ENCODE measurements around the gene MLC1.

MLC1 gene

GRCh38 chr22:50058061-50058905, 26.9 kb downstream of the MLC1 start, which contains the start of gene TTLL8:
Gene TTLL8 (minus strand): TSS chr22:50058298.
- DNase-seq (ENCODE audit: low read depth, low spot score): no peak

- DNase-seq (ENCODE audit: low read depth, low spot score): no peak
Measured at GRCh38 chr22:50057278-50058060, 27.8 kb downstream of the MLC1 start.

- no peak for DNase-seq (ENCODE audit: low read depth, low spot score)
Measured at GRCh38 chr22:50056214-50056972, 28.8 kb downstream of the MLC1 start.

GRCh38 chr22:50053861-50054260, 31.4 kb downstream of the MLC1 start:
- no peak for DNase-seq (ENCODE audit: low read depth, low spot score)

- no peak for DNase-seq (ENCODE audit: low read depth, low spot score)
Measured at GRCh38 chr22:50051930-50052329, 33.3 kb downstream of the MLC1 start.

- no peak for DNase-seq (ENCODE audit: low read depth, low spot score)
Measured at GRCh38 chr22:50049299-50050195, 35.7 kb downstream of the MLC1 start.

- DNase-seq (ENCODE audit: low read depth, low spot score): no peak
Measured at GRCh38 chr22:50048836-50049235, 36.4 kb downstream of the MLC1 start.

GRCh38 chr22:50048061-50048765, 37.0 kb downstream of the MLC1 start:
- DNase-seq (ENCODE audit: low read depth, low spot score): no peak

GRCh38 chr22:50047346-50047745, 37.9 kb downstream of the MLC1 start:
- DNase-seq (ENCODE audit: low read depth, low spot score): no peak

GRCh38 chr22:50046481-50047245, 38.6 kb downstream of the MLC1 start:
- DNase-seq (ENCODE audit: low read depth, low spot score): no peak

GRCh38 chr22:50046019-50046415, 39.2 kb downstream of the MLC1 start:
- DNase-seq (ENCODE audit: low read depth, low spot score): no peak

- no peak for DNase-seq (ENCODE audit: low read depth, low spot score)
Measured at GRCh38 chr22:50045211-50046018, 39.8 kb downstream of the MLC1 start.

- DNase-seq (ENCODE audit: low read depth, low spot score): no peak
Measured at GRCh38 chr22:50044485-50045118, 40.6 kb downstream of the MLC1 start.

GRCh38 chr22:50041361-50042065, 43.7 kb downstream of the MLC1 start:
- DNase-seq (ENCODE audit: low read depth, low spot score): no peak

GRCh38 chr22:50040717-50041116, 44.5 kb downstream of the MLC1 start:
- no peak for DNase-seq (ENCODE audit: low read depth, low spot score)

- DNase-seq (ENCODE audit: low read depth, low spot score): no peak
Measured at GRCh38 chr22:50039669-50040443, 45.4 kb downstream of the MLC1 start.
